Stimulated activated CD8-positive, alpha-beta memory T cell treated with anti-CD3 and anti-CD28 coated beads, Interleukin-12 subunit alpha, Interleukin-12 subunit beta, amount 100 ng/mL, for 24 hours (primary cell): ENCODE measurements around the gene NAV3.

Source experiments
- DNase-seq: peaks from one replicate; pipeline ENCODE4 v3.0.0-alpha.2; 2020; ENCODE audit errors: extremely low read depth

Gene NAV3, protein sequence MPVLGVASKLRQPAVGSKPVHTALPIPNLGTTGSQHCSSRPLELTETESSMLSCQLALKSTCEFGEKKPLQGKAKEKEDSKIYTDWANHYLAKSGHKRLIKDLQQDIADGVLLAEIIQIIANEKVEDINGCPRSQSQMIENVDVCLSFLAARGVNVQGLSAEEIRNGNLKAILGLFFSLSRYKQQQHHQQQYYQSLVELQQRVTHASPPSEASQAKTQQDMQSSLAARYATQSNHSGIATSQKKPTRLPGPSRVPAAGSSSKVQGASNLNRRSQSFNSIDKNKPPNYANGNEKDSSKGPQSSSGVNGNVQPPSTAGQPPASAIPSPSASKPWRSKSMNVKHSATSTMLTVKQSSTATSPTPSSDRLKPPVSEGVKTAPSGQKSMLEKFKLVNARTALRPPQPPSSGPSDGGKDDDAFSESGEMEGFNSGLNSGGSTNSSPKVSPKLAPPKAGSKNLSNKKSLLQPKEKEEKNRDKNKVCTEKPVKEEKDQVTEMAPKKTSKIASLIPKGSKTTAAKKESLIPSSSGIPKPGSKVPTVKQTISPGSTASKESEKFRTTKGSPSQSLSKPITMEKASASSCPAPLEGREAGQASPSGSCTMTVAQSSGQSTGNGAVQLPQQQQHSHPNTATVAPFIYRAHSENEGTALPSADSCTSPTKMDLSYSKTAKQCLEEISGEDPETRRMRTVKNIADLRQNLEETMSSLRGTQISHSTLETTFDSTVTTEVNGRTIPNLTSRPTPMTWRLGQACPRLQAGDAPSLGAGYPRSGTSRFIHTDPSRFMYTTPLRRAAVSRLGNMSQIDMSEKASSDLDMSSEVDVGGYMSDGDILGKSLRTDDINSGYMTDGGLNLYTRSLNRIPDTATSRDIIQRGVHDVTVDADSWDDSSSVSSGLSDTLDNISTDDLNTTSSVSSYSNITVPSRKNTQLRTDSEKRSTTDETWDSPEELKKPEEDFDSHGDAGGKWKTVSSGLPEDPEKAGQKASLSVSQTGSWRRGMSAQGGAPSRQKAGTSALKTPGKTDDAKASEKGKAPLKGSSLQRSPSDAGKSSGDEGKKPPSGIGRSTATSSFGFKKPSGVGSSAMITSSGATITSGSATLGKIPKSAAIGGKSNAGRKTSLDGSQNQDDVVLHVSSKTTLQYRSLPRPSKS (N-terminal part only)

DNA sequence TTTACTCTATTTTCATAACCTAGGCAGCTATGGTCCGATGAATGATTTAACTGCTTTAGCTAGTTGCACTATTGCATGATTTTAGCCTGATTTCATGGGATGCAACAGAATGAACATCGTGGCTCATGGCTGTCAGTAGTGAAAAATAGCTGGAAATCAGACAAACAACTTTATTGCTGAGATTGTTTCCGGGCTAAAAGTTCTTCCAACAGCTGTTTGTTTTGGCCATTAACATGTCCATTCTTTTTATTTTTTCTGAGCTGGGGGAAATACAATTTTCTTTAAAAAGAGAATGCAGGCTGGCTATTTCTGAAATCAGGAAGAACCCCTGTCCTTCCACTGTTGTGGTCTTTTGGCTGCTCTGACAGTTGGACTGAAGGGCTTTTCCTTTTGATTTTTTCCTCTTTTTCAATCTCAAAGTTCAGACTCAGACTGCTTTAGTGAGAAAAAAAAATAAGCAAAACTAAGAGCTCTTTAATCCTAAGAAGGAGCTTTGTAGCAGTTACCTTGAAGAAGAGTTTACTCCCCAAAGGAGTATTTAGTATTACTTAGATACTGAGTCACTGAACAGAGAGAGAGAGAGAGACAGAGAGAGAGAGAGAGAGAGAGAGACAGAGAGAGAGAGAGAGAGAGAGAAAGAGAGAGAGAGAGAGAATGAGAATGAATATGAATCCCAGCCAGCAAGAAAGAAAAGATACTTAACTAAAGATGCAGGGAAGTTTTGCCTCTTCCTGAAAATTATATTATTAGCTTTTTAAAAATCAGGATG is at the start of gene NAV3:
Gene NAV3 (plus strand): TSS at position 312 of the 769 bp plus-strand sequence. CDS start 568 bp downstream, outside the sequence.
- no peak for DNase-seq

DNA sequence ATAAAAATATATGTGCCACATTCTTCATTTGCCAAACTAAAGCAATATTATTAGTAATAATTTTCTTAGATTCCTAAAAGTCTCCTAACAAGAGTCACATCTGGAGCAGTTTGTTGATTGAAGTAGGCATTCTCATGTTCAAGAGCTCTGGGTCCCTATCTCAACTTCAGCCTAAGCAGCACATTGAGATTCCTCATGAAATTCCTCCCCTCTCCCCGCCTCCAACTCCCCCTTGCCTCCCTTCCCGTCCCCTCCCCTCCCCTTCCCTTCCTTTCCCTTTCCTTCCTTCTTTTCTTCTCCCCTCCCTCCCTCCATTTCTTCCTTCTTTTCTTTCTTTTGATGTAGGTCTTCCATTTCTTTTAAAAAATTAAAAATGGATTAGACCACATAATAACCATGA is 48.7 kb upstream of the NAV3 start:
- no peak for DNase-seq

DNA sequence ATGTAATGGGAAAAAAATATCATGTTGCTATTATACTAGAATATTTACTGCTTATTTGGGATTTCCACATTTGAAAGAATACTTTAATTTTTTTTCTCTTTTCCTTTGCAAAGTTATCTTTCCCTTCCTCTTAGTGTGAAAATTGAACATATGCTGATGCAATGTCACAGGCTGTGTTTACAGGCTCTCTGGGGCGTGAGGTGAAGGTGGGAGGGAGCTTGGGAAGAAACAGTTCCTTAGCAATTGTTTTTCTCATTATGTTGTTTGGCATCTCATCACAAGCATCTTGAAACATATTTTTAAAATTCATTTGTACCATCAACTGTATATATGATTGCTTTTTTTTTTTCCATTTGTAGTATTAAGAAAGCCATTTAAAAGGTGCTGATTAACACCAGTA is 47.9 kb upstream of the NAV3 start:
- no peak for DNase-seq

DNA sequence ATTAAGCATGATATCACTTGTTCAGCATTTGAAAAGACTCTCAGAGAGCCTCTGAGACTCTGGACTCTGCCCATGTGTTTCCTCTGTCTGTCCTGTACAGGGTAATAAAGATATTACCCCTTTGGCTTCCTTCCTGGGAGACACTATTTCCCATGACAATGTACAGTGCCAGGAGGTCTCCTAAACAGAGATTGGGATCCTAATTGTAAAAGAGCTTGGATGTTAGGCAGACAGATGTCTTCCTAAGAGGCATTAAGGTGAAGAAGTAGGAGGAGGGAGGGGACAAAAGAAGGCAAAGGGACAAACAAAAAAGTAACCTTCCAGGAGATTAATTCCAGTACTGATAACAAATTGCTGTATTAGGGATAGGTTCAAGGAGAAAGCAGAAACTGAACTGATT is 45.5 kb upstream of the NAV3 start:
- no peak for DNase-seq

DNA sequence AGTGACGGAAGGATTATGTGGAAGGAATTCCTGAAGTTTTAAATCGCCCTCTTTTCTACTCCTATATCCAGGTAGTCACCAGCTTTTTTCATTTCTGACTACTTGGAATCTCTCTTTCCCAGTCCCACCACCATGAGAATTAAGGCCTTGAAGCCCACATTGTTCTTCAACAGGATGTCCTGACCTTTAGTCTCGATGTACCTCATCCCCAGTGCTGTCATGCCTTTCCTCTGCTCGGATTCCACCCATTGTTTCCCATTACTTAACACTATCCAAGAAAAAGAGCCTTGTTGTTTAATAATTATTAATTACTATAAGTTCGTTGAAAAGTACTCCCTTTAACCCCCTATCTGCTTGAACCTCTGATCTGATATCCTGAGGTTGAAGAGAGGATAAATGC is 44.0 kb upstream of the NAV3 start:
- no peak for DNase-seq

DNA sequence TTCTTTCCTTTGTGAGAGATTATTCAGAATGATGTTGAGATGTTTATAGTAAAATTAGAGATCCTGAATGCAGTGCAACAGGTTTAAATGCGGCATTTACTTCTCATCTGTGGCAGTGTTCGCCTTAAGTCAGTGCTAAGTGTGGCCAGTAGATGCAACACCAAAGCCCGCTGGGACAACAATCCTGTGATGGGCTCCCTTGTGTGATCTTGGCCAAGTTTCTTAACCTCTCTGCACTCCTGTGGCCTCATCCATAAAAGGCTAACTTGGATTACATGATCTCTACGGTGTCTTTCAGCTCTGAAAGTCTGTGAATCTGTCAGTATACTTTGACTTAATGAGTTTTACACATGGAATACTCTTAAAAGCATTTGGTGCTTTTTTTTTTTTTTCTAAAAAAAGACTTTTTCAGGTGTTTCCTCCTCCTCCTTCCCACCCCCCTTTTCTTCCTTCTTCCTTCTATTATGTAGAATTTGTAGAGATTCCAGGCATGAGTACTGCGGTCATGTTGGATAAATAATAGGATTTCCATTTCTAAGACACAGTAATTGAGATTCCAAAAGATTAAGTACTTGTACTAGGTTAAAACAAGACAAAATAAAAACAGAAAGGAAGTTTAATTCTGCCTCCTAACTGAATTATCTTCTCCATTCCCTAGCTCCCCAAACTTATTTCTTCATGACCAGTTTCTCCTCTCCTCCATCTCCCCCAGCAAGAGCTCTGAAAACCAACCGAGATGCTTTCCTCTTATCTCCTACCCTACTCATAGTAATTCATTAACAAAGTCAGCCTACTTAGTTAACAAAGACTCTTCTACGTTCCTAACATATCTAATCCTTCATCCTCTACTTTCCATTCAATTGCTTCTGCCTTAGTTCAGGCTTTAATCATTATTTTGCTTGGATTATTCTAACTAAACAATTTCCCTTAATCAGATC is 42.2 kb upstream of the NAV3 start:
- no peak for DNase-seq

DNA sequence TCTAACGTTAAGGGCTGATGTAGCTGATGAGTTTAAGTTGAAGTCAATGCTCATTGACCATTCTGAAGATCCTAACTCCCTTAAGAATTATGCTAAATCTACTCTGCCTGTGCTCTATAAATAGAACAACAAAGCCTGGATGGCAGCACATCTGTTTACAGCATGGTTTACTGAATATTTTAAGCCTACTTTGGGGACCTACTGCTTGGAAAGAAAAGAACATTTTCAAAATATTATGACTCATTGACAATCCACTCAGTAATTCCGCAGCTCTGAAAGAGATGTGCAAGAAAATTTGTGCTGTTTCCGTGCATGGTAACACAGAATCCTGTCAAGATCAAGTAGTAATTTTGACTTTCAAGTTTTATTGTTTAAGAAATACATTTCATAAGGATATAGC is 35.0 kb upstream of the NAV3 start:
- no peak for DNase-seq

DNA sequence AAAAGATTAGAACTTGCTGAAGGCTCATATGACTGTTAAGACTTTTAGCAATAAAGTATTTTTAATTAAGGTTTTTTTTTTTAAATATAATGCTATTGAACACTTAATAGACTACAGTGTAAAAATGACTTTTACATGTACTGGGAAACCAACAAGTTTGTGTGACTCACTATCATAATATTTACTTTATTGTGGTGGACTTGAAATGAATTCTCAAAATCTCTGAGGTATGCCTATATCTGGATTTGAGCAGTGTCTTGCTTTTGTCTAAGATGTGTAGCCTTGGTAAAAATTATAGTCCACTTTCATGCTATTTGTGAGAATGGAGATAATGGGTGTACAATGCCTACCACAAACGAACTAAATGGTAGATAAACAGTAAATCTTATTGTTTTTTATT is 33.9 kb upstream of the NAV3 start:
- no peak for DNase-seq

DNA sequence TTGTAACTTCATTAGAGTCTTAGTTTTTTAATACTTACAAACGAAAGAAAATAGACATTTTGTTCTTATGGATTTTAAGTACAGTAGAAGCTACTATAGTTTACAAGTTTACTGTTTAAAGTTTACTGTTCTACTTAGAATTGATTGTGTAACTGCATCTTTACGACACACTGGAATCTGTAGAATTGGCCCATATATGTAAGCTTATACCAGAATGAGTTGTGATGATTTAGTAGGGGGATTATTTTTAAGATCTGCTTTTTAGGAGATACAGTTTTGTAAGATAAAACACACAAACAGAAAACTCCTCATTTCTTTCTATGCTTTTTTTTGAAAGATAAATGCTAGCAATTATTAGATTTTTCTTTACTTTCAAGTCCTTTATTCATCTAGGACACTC is 30.2 kb upstream of the NAV3 start:
- no peak for DNase-seq

DNA sequence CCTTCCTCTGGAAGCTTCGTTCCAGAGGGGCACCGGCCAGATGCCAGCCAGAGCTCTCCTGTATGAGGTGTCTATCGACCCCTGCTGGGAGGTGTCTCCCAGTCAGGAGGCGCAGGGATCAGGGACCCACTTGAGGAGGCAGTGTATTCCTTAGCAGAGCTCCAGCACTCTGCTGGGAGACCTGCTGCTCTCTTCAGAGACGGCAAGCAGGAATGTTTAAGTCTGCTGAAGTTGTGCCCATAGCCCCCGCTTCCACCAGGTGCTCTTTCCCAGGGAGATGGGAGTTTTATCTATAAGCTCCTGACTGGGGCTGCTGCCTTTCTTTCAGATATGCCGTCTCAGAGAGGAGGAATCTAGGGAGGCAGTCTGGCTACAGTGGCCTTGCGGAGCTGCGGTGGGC is 22.2 kb upstream of the NAV3 start:
- DNase-seq: no peak

DNA sequence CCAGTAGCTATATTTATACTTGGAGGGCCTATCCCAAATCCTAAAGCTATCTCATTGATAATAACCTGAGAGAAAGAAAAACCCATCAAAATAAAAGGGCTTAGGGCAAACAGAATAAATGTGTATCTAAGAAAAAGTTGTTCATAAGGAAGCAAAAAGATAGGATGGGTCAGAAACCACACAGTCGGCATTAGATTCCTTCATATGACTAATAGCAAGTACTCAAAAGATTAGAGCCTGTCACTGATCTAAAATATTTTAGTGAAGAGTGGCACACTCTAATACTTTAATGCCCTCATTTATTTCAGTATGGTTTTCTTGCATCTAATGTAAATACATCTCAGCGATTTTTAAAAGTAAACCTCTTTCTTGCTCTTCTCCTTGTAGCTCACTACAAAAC is 17.1 kb upstream of the NAV3 start:
- DNase-seq: no peak

DNA sequence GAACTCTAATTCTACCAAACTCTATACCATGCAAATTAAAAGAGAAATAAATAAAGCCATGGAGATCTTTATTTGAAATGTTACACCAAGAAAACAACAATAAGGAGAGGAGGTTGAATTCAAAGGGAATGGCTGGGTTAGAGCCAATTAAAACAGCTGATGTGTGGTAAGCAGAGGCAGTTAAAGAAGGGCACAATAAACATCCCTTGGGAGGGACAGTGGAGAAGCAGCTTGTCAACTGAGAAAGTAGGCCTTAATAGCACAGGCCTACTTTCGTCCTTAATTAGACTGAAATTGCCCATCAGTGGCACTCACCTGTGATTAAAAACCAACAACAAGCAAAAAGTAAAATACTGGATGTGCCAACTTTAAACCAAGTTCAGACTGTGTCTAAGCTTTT is 16.3 kb upstream of the NAV3 start:
- DNase-seq: no peak

DNA sequence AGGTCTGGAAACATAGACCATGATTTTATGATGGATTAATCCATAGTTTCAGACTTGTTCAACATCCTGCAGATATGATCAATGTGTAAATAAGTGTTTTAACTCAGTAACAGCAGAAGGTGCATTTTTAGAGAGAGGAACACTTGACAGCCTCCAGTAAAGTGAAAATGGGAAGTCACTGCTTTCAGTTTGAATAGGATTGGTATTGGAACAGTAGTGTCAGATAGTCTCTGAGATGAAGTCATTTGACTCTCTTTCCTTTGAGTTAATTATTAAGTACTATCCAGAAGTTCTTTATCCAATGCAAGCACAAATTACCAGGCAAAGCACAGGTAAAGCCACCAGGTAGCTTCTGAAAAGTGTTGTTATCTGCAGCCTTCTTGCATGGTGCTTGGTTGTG is 14.5 kb upstream of the NAV3 start:
- no peak for DNase-seq

DNA sequence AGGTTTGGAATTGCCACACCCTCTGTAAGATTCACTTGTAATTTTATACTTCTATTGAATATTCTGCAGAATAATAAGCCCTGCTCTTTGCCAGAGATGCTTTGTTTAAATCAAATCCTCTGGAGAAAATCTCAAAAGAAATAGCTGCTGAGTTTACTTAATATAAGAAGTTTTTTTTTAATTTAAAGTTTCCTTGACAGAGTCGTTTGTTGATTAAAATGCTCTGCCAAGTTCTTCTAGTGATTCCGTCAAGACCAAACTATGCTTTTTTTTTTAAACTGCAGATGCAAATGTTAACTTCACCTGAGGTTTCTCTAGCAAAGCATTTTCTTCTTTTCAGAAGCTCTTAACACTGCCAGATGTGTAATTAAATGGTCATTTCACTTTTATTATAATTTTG is 13.4 kb upstream of the NAV3 start:
- DNase-seq: no peak

DNA sequence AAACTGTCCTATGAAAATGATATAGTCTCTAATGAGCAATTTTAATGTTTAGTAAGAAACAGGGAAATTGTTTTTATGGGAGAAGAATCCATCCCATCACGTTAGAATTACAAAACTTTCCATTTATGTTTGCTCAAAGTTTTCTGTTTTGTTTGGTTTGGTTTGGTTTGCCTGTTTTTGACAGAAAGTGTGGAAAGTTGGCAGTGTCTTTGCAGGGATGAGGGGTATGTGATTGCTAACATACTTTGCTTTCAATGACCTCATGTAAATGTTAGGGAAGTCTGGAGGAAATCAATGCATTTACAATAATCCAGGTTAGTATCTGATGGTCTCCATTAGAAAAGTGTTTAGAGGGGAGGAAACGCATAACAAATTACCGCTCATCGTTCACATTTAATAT is 12.3 kb upstream of the NAV3 start:
- no peak for DNase-seq

DNA sequence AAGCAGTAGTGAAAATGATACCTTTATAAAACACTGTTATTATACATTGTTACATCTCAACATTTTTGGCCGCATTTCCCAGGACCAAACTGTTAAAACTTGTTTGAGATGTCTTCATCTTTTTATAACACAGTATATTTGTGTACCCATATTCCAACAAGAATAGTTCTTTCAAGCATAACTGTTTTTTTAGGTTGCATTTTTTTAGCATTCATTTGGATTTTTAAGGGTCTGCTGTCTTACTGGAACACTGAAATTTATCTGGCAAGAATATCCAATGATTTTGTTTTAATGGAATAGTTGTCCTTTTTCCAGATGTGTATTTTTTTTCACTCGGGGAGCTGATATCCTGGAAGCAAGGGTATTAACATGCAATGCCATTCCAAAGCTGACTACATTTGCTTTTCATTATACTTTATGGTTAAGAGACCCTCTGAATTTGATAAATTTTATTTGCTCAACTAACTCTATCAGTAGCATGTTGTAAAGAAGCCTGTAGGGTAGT is 8.9 kb upstream of the NAV3 start:
- no peak for DNase-seq

DNA sequence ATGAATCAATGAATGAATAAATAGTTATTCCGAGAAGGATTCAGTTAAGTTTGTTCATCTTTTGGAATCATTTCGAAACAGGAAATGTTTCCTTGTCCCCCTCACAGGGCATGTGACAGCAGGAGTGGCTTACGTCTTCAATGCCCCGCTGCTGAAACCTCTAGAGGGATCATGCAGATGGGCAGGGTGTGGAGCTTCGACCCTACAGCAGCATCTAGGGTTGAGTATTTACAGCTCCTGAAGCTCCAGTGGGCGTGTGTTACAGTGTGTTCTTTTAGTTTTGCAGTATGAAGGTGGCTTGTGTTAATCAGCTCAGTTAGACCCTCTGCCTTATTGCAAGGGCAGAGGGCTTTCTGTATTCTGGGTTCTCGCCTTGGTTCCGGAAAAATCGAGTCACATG is 2.6 kb downstream of the NAV3 start:
- DNase-seq: no peak

DNA sequence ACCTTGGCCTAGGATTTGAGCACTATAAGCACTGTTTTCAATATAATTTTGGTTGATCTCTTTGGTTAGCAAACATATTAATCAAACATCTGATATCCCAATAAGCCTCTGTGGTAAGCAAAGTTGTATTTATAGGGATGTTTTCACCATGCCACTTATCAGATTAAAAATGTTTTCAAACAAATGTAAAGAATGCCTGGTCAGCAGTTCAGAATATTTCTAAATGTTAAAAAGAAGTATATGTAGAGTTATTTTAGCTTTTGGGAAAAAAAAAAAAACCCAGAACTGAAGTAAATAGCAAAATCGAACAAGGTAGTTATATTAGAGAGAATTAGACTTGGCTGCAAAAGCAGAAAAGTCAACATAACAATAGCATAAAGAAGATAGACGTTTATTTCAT is 3.9 kb downstream of the NAV3 start:
- DNase-seq: no peak

DNA sequence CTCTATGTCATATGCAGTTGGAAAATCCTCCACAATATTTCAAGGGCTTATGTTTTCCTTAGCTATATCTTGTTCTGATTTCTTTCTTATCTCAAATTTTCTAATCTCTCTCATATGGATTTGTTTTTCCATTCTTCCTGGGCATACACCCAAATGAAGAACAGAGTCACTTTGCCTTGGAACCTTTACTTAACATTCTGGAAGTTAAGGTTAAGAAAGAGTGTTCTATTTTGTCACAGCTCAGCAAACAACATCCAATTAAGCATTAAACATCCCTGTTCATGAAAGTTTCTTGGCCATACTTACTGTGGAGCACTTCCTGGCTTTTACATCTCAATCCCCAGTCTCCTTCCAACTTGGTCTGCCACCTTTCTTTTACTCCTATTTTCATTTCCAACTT is 5.3 kb downstream of the NAV3 start:
- no peak for DNase-seq

DNA sequence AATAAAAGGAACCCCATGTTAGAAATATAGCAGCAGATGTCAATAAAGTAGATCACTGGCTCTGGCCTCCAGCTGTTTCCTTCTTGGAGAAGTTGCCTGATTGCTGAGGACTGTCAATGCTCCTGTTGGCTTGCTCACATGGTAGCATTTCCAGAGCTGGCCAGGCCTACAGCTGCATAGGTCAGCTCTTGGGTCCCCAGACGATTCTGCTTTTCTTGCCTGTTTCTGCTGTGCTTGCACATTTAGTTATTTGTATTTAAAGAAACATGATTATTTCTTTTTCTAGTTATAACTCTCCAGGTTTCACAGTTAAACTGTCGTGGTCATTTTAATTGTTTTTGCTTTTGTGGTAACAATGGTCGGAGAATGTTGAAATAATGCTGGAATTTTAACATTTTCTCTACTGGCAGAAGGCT is 7.2 kb downstream of the NAV3 start:
- no peak for DNase-seq
